ENCODE data around the gene TGM1. TPM values are rescaled to one million over a fixed set of nuclear protein-coding genes. Genes with fewer than 3 reads are reported as not detected.

The TGM1 gene
- total RNA-seq: 33.4 and 35.4 TPM in 2 replicates

GRCh38 chr14:24262821-24263733 is at the start of gene TGM1:
Gene TGM1, minus strand, starts transcription at chr14:24263177. Its CDS starts 825 bp downstream, at chr14:24262352.

DNA sequence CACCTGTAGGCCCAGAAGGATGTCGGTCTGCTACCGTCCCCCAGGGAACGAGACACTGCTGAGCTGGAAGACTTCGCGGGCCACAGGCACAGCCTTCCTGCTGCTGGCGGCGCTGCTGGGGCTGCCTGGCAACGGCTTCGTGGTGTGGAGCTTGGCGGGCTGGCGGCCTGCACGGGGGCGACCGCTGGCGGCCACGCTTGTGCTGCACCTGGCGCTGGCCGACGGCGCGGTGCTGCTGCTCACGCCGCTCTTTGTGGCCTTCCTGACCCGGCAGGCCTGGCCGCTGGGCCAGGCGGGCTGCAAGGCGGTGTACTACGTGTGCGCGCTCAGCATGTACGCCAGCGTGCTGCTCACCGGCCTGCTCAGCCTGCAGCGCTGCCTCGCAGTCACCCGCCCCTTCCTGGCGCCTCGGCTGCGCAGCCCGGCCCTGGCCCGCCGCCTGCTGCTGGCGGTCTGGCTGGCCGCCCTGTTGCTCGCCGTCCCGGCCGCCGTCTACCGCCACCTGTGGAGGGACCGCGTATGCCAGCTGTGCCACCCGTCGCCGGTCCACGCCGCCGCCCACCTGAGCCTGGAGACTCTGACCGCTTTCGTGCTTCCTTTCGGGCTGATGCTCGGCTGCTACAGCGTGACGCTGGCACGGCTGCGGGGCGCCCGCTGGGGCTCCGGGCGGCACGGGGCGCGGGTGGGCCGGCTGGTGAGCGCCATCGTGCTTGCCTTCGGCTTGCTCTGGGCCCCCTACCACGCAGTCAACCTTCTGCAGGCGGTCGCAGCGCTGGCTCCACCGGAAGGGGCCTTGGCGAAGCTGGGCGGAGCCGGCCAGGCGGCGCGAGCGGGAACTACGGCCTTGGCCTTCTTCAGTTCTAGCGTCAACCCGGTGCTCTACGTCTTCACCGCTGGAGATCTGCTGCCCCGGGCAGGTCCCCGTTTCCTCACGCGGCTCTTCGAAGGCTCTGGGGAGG is 47.9 kb upstream of the TGM1 start, which contains the start of gene LTB4R:
LTB4R (plus strand) TSS at position 857 of the 959 bp plus-strand sequence. CDS start 4,150 bp downstream, outside the sequence.

GRCh38 chr14:24309538-24310264 is 46.7 kb upstream of the TGM1 start, which contains the start of gene LTB4R2:
Gene LTB4R2, plus strand, starts transcription at chr14:24310140. Its CDS starts 525 bp downstream, at chr14:24310665.

DNA sequence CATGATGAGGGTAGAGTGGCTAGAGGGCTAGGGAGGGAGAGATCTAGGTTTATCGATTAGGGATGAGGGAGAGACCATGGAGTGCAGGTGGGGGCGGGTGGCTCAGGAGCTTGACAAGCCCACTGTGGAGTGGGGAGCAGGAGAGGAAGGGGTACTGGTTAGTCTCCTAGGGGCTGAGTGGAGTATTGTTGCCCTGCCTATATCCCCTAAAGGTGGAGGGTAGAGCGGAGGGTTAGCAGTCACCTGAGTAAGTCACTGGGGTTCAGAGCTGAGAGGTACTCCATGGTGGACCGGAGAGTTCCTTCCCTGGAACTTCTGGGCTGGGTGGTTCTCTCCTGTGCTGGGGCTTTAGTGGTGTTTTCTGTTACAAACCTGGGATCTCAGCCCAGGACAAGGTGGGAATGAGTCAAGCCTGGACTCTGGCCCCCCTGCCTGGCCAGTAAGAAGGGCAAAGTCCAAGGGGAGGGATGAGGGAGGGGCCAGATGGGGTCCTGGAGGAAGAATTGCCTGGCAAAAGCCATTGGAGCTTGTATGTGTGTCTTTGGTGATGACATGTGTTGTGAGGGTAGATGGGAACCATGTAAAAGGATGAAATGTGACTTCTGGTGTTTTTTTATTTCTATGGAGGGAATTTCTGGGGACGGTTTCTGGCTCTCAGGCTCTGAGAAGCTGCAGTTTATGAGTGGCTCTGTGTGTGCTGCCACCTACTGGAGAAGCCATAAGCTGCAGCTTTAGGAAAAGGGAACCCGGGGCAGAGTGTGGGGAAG is 44.8 kb upstream of the TGM1 start, which contains the start of gene CIDEB:
CIDEB (minus strand) TSS at position 403 of the 767 bp plus-strand sequence; CDS start at position 284, 119 bp downstream.

DNA sequence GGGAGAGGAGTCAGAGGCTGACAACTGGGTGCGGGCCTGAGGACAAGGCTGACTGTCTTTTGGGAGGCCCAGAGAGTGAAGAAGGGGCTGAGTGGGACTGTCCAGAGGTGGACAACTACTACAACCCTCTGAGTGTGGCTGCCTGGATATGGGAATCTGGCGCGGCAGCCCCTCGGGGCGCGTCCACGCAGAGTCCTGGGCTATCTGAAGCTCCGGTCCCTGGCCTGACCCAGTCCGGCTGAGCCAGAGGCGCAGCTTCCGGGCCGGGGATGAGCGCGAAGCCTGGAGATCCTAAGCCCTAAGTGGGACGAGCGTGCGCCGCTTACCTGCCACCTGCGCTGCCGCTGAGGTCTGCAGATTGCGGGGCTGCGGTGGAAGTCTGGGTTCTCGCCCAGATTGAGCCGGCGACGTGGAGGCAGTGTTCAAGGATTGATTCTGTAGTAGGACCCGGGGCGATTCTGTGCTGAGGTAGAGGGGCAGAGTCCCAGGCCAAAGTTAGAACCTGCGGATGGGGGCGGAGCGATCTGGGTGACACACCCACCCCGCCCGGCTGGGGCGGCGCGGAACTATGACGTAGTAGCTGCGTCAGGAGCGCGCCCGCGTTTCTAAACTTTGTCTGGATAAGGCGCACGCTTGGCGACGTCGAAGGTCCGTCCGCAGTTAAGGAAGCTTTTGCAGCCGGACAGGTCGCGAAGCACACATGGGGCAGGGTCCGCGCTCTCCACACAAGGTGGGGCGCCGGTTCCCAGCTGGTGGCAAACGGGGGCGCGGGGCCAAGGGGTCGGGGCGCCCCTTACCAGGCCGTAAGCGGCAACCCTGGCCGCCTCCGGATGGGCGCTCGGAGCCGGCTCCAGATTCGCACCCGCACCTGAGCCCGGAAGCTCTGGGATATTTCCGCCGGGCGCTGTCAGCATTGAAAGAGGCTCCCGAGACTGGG is 36.5 kb upstream of the TGM1 start, which contains the start of the genes DHRS1 and NOP9:
DHRS1 (minus strand) TSS at position 526 of the 937 bp plus-strand sequence. CDS start 674 bp downstream, outside the sequence.
NOP9 (plus strand) TSS at position 596 of the 937 bp plus-strand sequence; CDS start at position 701, 105 bp downstream.

DNA sequence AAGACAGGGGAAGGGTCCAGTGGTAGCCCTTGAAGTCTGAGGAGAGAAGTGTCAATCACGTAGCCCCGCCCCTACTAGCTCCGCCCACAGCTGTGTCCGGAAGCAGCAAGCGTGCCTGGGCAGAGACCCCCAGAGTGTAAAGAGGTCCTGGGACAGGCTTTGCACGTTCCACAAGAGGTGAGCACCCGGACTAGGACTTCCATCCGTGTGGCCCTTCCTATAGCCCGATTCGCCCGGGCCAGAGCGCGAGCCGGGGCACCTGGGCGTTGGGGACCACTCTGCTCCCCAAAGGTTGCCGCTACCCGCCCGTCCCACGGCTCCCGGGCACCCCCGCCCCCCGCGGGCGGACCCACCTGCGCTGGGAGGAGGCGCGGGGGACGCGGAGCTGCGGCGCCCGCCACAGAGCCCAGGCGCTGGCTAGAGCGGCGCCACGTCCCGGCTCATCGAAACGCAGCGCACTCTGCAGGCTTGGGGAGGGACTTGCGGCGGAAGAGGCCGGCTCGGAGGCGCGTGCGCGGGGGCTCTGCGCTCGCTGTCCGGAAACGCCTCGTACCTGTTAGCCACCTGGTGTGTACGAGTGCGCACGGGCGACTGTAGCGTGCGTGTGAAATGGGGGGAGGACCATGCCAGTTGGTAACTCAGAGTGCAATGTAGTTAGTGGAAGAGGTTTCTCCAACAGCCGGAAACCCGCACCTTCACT is 8.3 kb upstream of the TGM1 start, which contains the start of gene RABGGTA:
RABGGTA (minus strand) TSS at position 464 of the 700 bp plus-strand sequence. CDS start 482 bp downstream, outside the sequence.

DNA sequence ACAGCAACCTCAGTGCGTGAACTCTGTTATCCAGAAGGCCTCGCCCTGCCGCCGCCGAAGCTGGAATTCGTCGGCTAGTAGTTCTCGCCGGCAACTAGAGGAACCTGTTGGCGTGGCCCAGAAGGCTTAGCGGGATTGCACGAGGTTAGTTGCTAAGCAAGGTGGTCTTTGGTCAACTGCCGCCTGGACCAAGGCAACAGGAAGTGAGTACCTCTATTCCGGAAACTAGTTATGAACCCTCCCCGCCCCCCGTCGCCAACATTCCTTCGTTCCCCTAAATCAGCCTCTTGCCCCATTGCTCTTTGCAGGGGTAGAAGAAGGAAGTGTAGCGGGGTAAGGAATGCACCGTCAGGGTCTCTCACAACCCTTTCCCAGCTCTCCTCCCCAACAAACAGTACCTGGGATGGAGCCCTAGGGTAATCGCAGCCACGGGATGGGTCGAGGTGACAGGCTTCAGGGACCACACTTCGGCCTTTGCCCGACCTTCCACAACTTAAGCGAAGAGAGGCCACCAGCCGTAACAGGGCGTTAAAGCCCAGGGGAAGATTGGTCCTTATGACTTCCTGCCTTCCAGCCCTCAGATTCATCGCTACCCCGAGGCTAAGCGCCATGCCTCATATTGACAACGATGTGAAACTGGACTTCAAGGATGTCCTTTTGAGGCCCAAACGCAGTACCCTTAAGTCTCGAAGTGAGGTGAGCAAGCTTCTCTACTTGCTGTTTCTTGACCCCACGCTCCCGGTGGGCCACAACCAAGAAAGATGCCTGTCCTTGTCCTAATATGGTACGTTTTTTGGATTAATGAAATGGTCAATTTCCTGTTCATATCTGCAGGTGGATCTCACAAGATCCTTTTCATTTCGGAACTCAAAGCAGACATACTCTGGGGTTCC is 30.1 kb downstream of the TGM1 start, which contains the start of gene GMPR2:
GMPR2 (plus strand) TSS at position 285 of the 893 bp plus-strand sequence; CDS start at position 610, 325 bp downstream.

GRCh38 chr14:24232121-24232644 is 30.8 kb downstream of the TGM1 start, which contains the start of gene NEDD8:
Gene NEDD8, minus strand, starts transcription at chr14:24232367. Its CDS starts 100 bp downstream, at chr14:24232267.

DNA sequence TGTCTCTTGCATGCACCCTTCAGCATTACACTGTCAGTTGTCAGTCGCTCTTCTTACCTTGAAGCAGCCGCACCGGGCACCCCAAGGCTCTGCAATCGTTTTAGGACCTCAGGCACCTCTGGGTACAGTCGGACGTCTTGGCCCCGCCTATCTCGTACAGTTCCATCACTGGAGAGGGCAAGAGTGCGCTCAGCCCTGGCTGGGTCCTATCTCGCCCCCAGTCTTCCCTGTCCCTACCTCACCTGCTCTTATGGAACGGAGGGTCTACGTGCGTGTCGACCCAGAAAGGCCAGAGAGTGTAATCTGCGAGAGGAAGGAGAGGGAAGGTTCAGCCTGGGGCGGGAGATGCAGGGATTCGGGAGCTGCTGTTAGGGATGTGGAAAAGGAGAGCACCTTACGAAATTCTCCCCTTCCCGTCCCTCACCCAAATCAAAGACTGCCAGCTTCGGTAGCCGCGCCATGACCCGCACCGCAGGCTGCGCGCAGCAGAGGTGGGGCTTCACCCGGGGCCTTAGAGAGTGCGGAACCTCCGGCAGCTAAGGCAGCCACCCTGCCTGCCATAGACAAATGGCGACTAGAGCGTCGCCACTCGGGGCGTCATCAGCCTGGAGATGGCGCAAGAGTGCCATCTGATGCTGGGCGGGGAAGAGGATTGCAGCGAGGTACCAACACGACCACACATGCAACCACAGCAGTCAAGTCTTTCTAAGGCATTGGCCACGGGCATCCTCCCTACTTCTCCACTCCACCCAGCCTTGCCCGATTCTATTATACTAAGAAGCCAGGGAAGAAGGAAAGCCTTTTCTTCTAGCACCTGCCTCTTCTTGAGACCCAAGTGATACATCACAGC is 47.3 kb downstream of the TGM1 start, which contains the start of gene MDP1:
MDP1 (minus strand) TSS at position 572 of the 850 bp plus-strand sequence; CDS start at position 461, 111 bp downstream.

DNA sequence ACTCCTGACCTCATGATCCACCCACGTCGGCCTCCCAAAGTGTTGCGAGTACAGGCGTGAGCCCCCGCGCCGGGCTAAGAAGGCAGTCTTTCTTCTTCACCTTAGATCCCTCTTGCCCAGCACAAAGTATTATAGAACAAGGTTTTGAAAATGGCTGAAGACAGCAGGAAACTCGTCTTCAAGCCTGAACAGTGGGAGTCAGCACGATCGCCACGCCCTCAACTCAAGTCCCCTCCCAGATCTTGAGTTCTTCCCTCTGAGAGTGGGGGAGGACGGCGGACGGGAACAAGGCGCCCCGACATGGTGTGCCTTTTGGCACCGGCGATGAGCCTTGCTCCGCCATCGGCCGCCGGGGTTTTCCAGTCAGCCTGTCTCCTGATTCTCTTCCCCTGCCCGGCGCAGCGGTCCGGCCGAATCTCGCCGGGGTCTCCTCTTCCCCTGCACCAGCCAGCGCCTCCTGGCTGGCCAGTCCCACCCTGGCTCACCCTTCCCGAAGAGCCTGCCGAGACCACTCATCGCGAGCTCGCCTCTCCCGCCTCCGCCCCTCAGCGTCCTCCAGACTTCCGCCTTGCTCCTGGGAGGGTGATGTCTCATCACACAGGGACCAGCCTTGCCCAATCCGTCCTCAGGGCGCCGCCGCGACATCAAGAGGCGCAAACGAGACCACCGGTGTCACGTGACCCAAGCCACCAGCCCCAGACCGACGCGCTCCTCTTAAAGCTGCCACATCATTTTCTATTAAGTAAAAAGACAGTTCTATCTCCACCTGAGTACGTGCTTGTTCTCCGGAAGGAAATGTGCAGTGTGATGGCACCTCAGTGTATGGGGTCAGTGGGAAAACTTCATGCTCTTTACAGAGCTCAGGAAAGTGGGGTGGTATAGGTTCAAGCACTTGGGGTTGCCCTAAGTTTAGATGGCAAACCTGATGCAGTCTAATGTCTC is 49.8 kb downstream of the TGM1 start, which contains the start of gene CHMP4A:
CHMP4A (minus strand) TSS at position 565 of the 942 bp plus-strand sequence; CDS start at position 516, 49 bp downstream.

Measured in placental epithelial cell (primary cell).